HepG2 (cell line): Measurements from ENCODE around the gene AGRN. TPM values are rescaled to one million over a fixed set of nuclear protein-coding genes. Genes with fewer than 3 reads are reported as not detected.

Source experiments
- BATF2 ChIP-seq: sonication (generic); formaldehyde crosslinking; IDR thresholded peaks from 2 replicates; pipeline ENCODE4 v1.8.0; 2022; ENCODE audit warnings: mild to moderate bottlenecking, missing genetic modification reagents, moderate library complexity
- CAMTA2 ChIP-seq: sonication (generic); formaldehyde crosslinking; IDR thresholded peaks from 2 replicates; pipeline ENCODE4 v1.4.0; 2020; ENCODE audit warnings: mild to moderate bottlenecking, missing genetic modification reagents, borderline replicate concordance
- MZF1 ChIP-seq: sonication (generic); formaldehyde crosslinking; IDR thresholded peaks from 2 replicates; pipeline ENCODE4 v1.8.1; 2023; ENCODE audit warnings: mild to moderate bottlenecking, missing genetic modification reagents, borderline replicate concordance
- ZBTB26 ChIP-seq: IDR thresholded peaks from 2 replicates; pipeline ENCODE4 v1.6.1; 2016; ENCODE audit warnings: missing compliant biosample characterization, missing genetic modification reagents, borderline replicate concordance
- ZNF280D ChIP-seq: sonication (generic); formaldehyde crosslinking; IDR thresholded peaks from 2 replicates; pipeline ENCODE4 v1.5.1; 2020; ENCODE audit warnings: mild to moderate bottlenecking, missing genetic modification reagents
- ZNF335 ChIP-seq: sonication (generic); formaldehyde crosslinking; IDR thresholded peaks from 2 replicates; pipeline ENCODE4 v1.4.0; 2020; ENCODE audit warnings: missing genetic modification reagents
- ZNF543 ChIP-seq: sonication (generic); formaldehyde crosslinking; IDR thresholded peaks from 2 replicates; pipeline ENCODE4 v1.4.0; 2020; ENCODE audit warnings: mild to moderate bottlenecking, missing genetic modification reagents
- ZNF558 ChIP-seq: sonication (generic); formaldehyde crosslinking; IDR thresholded peaks from 2 replicates; pipeline ENCODE4 v1.9.0; 2022; ENCODE audit warnings: mild to moderate bottlenecking, missing genetic modification reagents, borderline replicate concordance
- ZNF607 ChIP-seq: sonication (generic); formaldehyde crosslinking; IDR thresholded peaks from 2 replicates; pipeline ENCODE4 v1.5.1; 2020; ENCODE audit warnings: missing genetic modification reagents, mild to moderate bottlenecking, borderline replicate concordance
- ZNF614 ChIP-seq: IDR thresholded peaks from 2 replicates; pipeline ENCODE4 v1.6.1; 2018; ENCODE audit warnings: missing biosample characterization, missing genetic modification reagents, inconsistent platforms, borderline replicate concordance
- ZNF616 ChIP-seq: sonication (generic); formaldehyde crosslinking; IDR thresholded peaks from 2 replicates; pipeline ENCODE4 v1.5.0; 2020; ENCODE audit warnings: low read depth, mild to moderate bottlenecking, missing genetic modification reagents
- ZNF780A ChIP-seq: sonication (generic); formaldehyde crosslinking; IDR thresholded peaks from 2 replicates; pipeline ENCODE4 v1.8.0; 2022; ENCODE audit warnings: mild to moderate bottlenecking, missing genetic modification reagents, moderate library complexity
- polyA plus RNA-seq, 8 experiments: library from polyadenylated mRNA; depleted of rRNA in 3 of 8; stranded (reverse) in 7 of 8; unstranded in 1 of 8; fragments of >200 nt; fragmentation: Illumina TruSeq in 4 of 8; extraction: Trizol in 4 of 8; gene quantifications; 2 replicates each; pipeline versions ENCODE4 v1.2.1 to v1.2.3, GENCODE V29; 2011 to 2016; ENCODE audit warnings: low read depth in 4 of 8, missing spikeins in 1 of 8, mixed read lengths in 1 of 8; ENCODE audit not compliant: insufficient read depth in 1 of 8
- total RNA-seq, 5 experiments: library from RNA; depleted of rRNA; stranded (reverse); fragments of >200 nt; fragmentation: Illumina TruSeq; extraction: Trizol; gene quantifications; 2 replicates each; pipeline ENCODE4 v1.2.3, GENCODE V29; 2016; ENCODE audit warnings: low read depth in 1 of 5
- TF ChIP-seq, protein P1 (sequence below): sonication (generic); formaldehyde crosslinking; conservative IDR thresholded peaks from 2 replicates; pipeline ENCODE4 v1.8.0; 2022; ENCODE audit warnings: mild to moderate bottlenecking, moderate library complexity, missing genetic modification reagents
- TF ChIP-seq, protein P2 (sequence below): sonication (generic); formaldehyde crosslinking; IDR thresholded peaks from 2 replicates; pipeline ENCODE4 v1.5.1; 2020; ENCODE audit warnings: missing genetic modification reagents, mild to moderate bottlenecking, borderline replicate concordance
- TF ChIP-seq, protein P3 (sequence below): sonication (generic); formaldehyde crosslinking; IDR thresholded peaks from 2 replicates; pipeline ENCODE4 v1.4.0; 2020; ENCODE audit warnings: mild to moderate bottlenecking, missing genetic modification reagents

Gene AGRN
- total and polyA plus RNA-seq, 2 of the 13 experiments (the other 11 are each of a cell fraction or from before 2014, with no cell fraction given), result 29.8 to 65.2 TPM

GRCh38 chr1:1000357-1001056 is 19.4 kb upstream of the AGRN start (continued):
- TF ChIP-seq ZNF616 (CRISPR knock-in tag) (peak; percentile 83), ZNF280D (peak; percentile 85; the same call in 1 of the 2 replicates), ZBTB26 (CRISPR knock-in tag) (peak; percentile 29; the same call in 1 of the 2 replicates), ZNF614 (CRISPR knock-in tag) (peak; percentile 76; the same call in 1 of the 2 replicates), ZNF335 (no peak), ZNF780A (0 out of 2 replicates have a peak, but pooled peaks have one; percentile 42), ZNF558 (CRISPR knock-in tag) (no peak), ZNF607 (CRISPR knock-in tag) (peak; percentile 75), MZF1 (CRISPR knock-in tag) (no peak), ZNF543 (CRISPR knock-in tag) (peak; percentile 67; the same call in 1 of the 2 replicates), CAMTA2 (CRISPR knock-in tag) (no peak), BATF2 (peak; percentile 60)
- TF ChIP-seq, protein P1, sequence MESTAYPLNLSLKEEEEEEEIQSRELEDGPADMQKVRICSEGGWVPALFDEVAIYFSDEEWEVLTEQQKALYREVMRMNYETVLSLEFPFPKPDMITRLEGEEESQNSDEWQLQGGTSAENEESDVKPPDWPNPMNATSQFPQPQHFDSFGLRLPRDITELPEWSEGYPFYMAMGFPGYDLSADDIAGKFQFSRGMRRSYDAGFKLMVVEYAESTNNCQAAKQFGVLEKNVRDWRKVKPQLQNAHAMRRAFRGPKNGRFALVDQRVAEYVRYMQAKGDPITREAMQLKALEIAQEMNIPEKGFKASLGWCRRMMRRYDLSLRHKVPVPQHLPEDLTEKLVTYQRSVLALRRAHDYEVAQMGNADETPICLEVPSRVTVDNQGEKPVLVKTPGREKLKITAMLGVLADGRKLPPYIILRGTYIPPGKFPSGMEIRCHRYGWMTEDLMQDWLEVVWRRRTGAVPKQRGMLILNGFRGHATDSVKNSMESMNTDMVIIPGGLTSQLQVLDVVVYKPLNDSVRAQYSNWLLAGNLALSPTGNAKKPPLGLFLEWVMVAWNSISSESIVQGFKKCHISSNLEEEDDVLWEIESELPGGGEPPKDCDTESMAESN, result peak; percentile 92
- TF ChIP-seq, protein P2, sequence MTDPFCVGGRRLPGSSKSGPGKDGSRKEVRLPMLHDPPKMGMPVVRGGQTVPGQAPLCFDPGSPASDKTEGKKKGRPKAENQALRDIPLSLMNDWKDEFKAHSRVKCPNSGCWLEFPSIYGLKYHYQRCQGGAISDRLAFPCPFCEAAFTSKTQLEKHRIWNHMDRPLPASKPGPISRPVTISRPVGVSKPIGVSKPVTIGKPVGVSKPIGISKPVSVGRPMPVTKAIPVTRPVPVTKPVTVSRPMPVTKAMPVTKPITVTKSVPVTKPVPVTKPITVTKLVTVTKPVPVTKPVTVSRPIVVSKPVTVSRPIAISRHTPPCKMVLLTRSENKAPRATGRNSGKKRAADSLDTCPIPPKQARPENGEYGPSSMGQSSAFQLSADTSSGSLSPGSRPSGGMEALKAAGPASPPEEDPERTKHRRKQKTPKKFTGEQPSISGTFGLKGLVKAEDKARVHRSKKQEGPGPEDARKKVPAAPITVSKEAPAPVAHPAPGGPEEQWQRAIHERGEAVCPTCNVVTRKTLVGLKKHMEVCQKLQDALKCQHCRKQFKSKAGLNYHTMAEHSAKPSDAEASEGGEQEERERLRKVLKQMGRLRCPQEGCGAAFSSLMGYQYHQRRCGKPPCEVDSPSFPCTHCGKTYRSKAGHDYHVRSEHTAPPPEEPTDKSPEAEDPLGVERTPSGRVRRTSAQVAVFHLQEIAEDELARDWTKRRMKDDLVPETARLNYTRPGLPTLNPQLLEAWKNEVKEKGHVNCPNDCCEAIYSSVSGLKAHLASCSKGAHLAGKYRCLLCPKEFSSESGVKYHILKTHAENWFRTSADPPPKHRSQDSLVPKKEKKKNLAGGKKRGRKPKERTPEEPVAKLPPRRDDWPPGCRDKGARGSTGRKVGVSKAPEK (CRISPR knock-in tag), result no peak
- TF ChIP-seq, protein P3, sequence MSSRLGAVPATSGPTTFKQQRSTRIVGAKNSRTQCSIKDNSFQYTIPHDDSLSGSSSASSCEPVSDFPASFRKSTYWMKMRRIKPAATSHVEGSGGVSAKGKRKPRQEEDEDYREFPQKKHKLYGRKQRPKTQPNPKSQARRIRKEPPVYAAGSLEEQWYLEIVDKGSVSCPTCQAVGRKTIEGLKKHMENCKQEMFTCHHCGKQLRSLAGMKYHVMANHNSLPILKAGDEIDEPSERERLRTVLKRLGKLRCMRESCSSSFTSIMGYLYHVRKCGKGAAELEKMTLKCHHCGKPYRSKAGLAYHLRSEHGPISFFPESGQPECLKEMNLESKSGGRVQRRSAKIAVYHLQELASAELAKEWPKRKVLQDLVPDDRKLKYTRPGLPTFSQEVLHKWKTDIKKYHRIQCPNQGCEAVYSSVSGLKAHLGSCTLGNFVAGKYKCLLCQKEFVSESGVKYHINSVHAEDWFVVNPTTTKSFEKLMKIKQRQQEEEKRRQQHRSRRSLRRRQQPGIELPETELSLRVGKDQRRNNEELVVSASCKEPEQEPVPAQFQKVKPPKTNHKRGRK (CRISPR knock-in tag), result 0 out of 2 replicates have a peak, but pooled peaks have one; percentile 23
